K562 (cell line): ENCODE results near the gene ARFGAP1. TPM values are rescaled to one million over a fixed set of nuclear protein-coding genes. Genes with fewer than 3 reads are reported as not detected.

ENCODE experiments used
- ATAC-seq: fragments of 200-7000 bp; cut with Tn5 transposase; 3 replicates; pipeline ENCODE4 v1.9.1; 2020; ENCODE audit warnings: moderate library complexity
- BruUV-seq: library from RNA; stranded (reverse); fragments of 400-500 nt; replicated peaks from 2 replicates; lab custom pipeline; 2021; lab: Mats Ljungman, UMichigan
- CTCF ChIA-PET: fragments of 300-600 bp; formaldehyde crosslinking; extraction: SDS; loops from one replicate; lab custom pipeline; 2021; ENCODE audit warnings: low intra/inter-chr PET ratio; lab: Yijun Ruan, JAX
- POLR2A ChIA-PET: fragments of 300-600, 350-650 bp; sonication (Branson Sonifier 250); formaldehyde crosslinking; extraction: SDS; loops from one replicate; lab custom pipeline; 2021; ENCODE audit warnings: antibody characterized with exemption, inconsistent platforms; lab: Yijun Ruan, JAX
- DNase-seq, 4 experiments: peaks; one replicate each; pipeline versions ENCODE4 v3.0.0 to v3.0.0-alpha.2; 2011 to 2018; ENCODE audit warnings: low spot score in 3 of 4, mixed read lengths in 3 of 4; ENCODE audit errors: extremely low read depth in 1 of 4
- FAIRE-seq: peaks from 2 replicates; lab custom pipeline; 2011; peaks lifted over from hg19 to GRCh38; lab: Jason Lieb, UNC
- H2AFZ ChIP-seq: 2 replicates; pipeline ENCODE4 v1.6.0; 2011; ENCODE audit warnings: low read depth, low read length, control low read depth, inconsistent platforms
- H3K27ac ChIP-seq: fragments of 200-600 bp; 3 replicates; pipeline ENCODE4 v1.8.0; 2011; ENCODE audit warnings: low read depth, mild to moderate bottlenecking, control low read depth, inconsistent platforms, low read length, moderate library complexity, mixed read lengths; ENCODE audit errors: extremely low read depth
- H3K27me3 ChIP-seq, 2 experiments: fragments of 300-600 bp in 1 of 2; 2 replicates in 1 of 2; 3 replicates in 1 of 2; pipeline versions ENCODE4 v1.6.0 to v1.8.0; 2011; ENCODE audit warnings: inconsistent platforms in 2 of 2, low read length in 2 of 2, mild to moderate bottlenecking in 1 of 2, mixed read lengths in 1 of 2, moderate library complexity in 1 of 2; ENCODE audit not compliant: control insufficient read depth in 2 of 2, insufficient read depth in 2 of 2
- H3K36me3 ChIP-seq: fragments of 300-600 bp; 3 replicates; pipeline ENCODE4 v1.8.0; 2011; ENCODE audit warnings: mild to moderate bottlenecking, low read length, inconsistent platforms; ENCODE audit not compliant: control insufficient read depth, insufficient read depth
- H3K4me1 ChIP-seq, 2 experiments: fragments of 200-600 bp in 1 of 2; replicated peaks in 1 of 2; 2 replicates in 1 of 2; 3 replicates in 1 of 2; pipeline versions ENCODE4 v1.5.1 to v1.8.0; 2011; ENCODE audit warnings: inconsistent platforms in 2 of 2, low read length in 2 of 2, mild to moderate bottlenecking in 1 of 2, mixed read lengths in 1 of 2, moderate library complexity in 1 of 2; ENCODE audit not compliant: control insufficient read depth in 2 of 2, insufficient read depth in 2 of 2
- H3K4me2 ChIP-seq: 2 replicates; pipeline ENCODE4 v1.6.1; 2011; ENCODE audit warnings: low read length, control low read depth, inconsistent platforms, mixed read lengths; ENCODE audit not compliant: insufficient read depth
- H3K4me3 ChIP-seq: fragments of 200-600 bp; sonication (generic), shearing (Covaris generic); 2 replicates; pipeline ENCODE4 v1.5.1; 2016; ENCODE audit warnings: control low read depth, inconsistent platforms
- H3K79me2 ChIP-seq: fragments of 200-600 bp; 3 replicates; pipeline ENCODE4 v1.8.0; 2011; ENCODE audit warnings: low read length, inconsistent platforms; ENCODE audit not compliant: control insufficient read depth, insufficient read depth
- H3K9ac ChIP-seq, 2 experiments: 2 replicates each; pipeline versions ENCODE4 v1.6.0 to v1.6.1; 2011; ENCODE audit warnings: low read depth in 2 of 2, low read length in 2 of 2, control low read depth in 1 of 2, inconsistent platforms in 1 of 2, mild to moderate bottlenecking in 1 of 2, mixed read lengths in 1 of 2; ENCODE audit not compliant: insufficient read depth in 1 of 2
- H3K9me1 ChIP-seq: one replicate; pipeline ENCODE4 v1.6.0; 2011; ENCODE audit warnings: inconsistent platforms, mild to moderate bottlenecking, low read length, moderate library complexity; ENCODE audit not compliant: control insufficient read depth, insufficient read depth
- H3K9me3 ChIP-seq: replicated peaks from 2 replicates; pipeline ENCODE4 v1.5.1; 2011; ENCODE audit warnings: low read depth, low read length, inconsistent platforms; ENCODE audit not compliant: control insufficient read depth, insufficient read depth
- H4K20me1 ChIP-seq: replicated peaks from 2 replicates; pipeline ENCODE4 v1.6.1; 2011; ENCODE audit warnings: low read length, inconsistent platforms, mixed read lengths; ENCODE audit not compliant: control insufficient read depth, insufficient read depth
- ARID1B ChIP-seq: fragments of 450-650 bp; IDR thresholded peaks from 2 replicates; pipeline ENCODE4 v1.6.1; 2016; ENCODE audit warnings: antibody characterized with exemption, mild to moderate bottlenecking, inconsistent platforms
- ARID2 ChIP-seq: fragments of 450-650 bp; IDR thresholded peaks from 2 replicates; pipeline ENCODE4 v1.6.1; 2017; ENCODE audit warnings: antibody characterized with exemption, mild to moderate bottlenecking
- ARID3A ChIP-seq: IDR thresholded peaks from 2 replicates; pipeline ENCODE4 v1.6.1; 2012; ENCODE audit warnings: low read depth, low read length, improper control_type of control experiment, borderline replicate concordance
- CBX2 ChIP-seq: fragments of 200-600 bp; sonication (generic); IDR thresholded peaks from one replicate; pipeline ENCODE4 v1.6.1; 2012; ENCODE audit warnings: mild to moderate bottlenecking, low read length, inconsistent platforms; ENCODE audit not compliant: insufficient read depth, poor library complexity, severe bottlenecking
- ELF4 ChIP-seq: fragments of 450-650 bp; formaldehyde crosslinking; IDR thresholded peaks from 2 replicates; pipeline ENCODE4 v1.4.0; 2022; ENCODE audit warnings: missing genetic modification characterization
- GATAD2B ChIP-seq: fragments of 450-650 bp; IDR thresholded peaks from 2 replicates; pipeline ENCODE4 v1.6.1; 2017; ENCODE audit warnings: mild to moderate bottlenecking, borderline replicate concordance
- MTA3 ChIP-seq: fragments of 450-650 bp; formaldehyde crosslinking; IDR thresholded peaks from 2 replicates; pipeline ENCODE4 v1.6.1; 2017; ENCODE audit warnings: mild to moderate bottlenecking, borderline replicate concordance
- NUFIP1 ChIP-seq: fragments of 450-650 bp; IDR thresholded peaks from 2 replicates; pipeline ENCODE4 v1.6.1; 2018; ENCODE audit not compliant: partially characterized antibody
- RBM34 ChIP-seq: fragments of 200-400 bp; formaldehyde crosslinking; IDR thresholded peaks from 2 replicates; pipeline ENCODE4 v1.6.1; 2018; ENCODE audit warnings: low read length, borderline replicate concordance; ENCODE audit not compliant: insufficient read depth
- RFX7 ChIP-seq: fragments of 250-450 bp; sonication (Bioruptor Pico); IDR thresholded peaks from 2 replicates; pipeline ENCODE4 v1.5.1; 2021; ENCODE audit warnings: mild to moderate bottlenecking
- ZNF431 ChIP-seq: sonication (generic); formaldehyde crosslinking; IDR thresholded peaks from 2 replicates; pipeline ENCODE4 v1.8.0; 2022; ENCODE audit warnings: mild to moderate bottlenecking, missing genetic modification reagents
- ZNF592 ChIP-seq: fragments of 450-650 bp; IDR thresholded peaks from 2 replicates; pipeline ENCODE4 v1.6.1; 2017; ENCODE audit warnings: antibody characterized with exemption, mild to moderate bottlenecking
- WGBS: fragments of 100-300 bp; shearing (Covaris generic); methylation state at CpG from one replicate; pipeline ENCODE4 v1.1.6; 2016; ENCODE audit warnings: low coverage, mixed read lengths; ENCODE audit not compliant: insufficient coverage; ENCODE audit errors: missing lambda C conversion rate; 5-methylcytosine and 5-hydroxymethylcytosine counted together
- in situ Hi-C: fragments of 300-500 bp; cut with MboI; formaldehyde crosslinking; loops from 4 replicates; pipeline ENCODE4 v1.15.0; 2018; ENCODE audit warnings: inconsistent platforms, mixed read lengths
- intact Hi-C: fragments of 100-400 bp; cut with micrococcal nuclease; formaldehyde crosslinking; loops from 2 replicates; pipeline ENCODE4 v1.14.2; 2022
- polyA plus RNA-seq, 8 experiments: library from polyadenylated mRNA; depleted of rRNA in 4 of 8; stranded (reverse) in 5 of 8; unstranded in 3 of 8; fragments of >200 nt; fragmentation: Nextera tagmentation in 2 of 8; fragmentation: Illumina TruSeq in 1 of 8; extraction: Ambion mirVana in 2 of 8; extraction: Trizol in 1 of 8; gene quantifications; 2 replicates each; pipeline versions ENCODE4 v1.2.1 to v1.2.3, GENCODE V29; 2011 to 2014; ENCODE audit warnings: inconsistent platforms in 1 of 8, missing spikeins in 1 of 8
- total RNA-seq, 7 experiments: library from RNA; depleted of rRNA in 6 of 7; stranded (reverse); fragments of >200 nt in 6 of 7; fragmentation: Illumina TruSeq in 2 of 7; extraction: Trizol in 2 of 7; gene quantifications; 2 replicates each; pipeline versions ENCODE4 v1.2.1 to v1.2.3, GENCODE V29; 2011 to 2021; ENCODE audit warnings: low replicate concordance in 1 of 7

ARFGAP1 gene
- total and polyA plus RNA-seq, 9 of the 15 experiments (the other 6 are each of a cell fraction or from before 2014, with no cell fraction given): 0.53 to 102 (median 33.5) TPM

- no peak for TF ChIP-seq RBM34
Measured at GRCh38 chr20:63286781-63287696, 14.4 kb downstream of the ARFGAP1 start (continued).

GRCh38 chr20:63287697-63288580, 15.3 kb downstream of the ARFGAP1 start:
- in situ Hi-C loops: no loop called here
- Histone ChIP-seq H3K9ac (no peak overlapping the region), H3K36me3 (peaks cover 52% of the 10 kb centered on the region; the same call in 2 of the 3 replicates), H4K20me1 (peaks cover 25% of the 10 kb centered on the region), H3K27ac (no peak overlapping the region), H3K4me2 (no peak overlapping the region), H3K9me3 (no peaks in the 10 kb centered on the region), H3K9me1 (peaks cover 10% of the 10 kb centered on the region), H3K27me3 (no peaks in the 10 kb centered on the region), H3K4me3 (no peak overlapping the region), H3K79me2 (no peaks in the 10 kb centered on the region), H2AFZ (no peak overlapping the region), H3K4me1 (peaks cover 0 to 51% of the 10 kb centered on the region in 2 experiments; a peak in 2 of 5 replicates)
- no TSS peak for BruUV-seq
- no peak for DNase-seq
- ChIA-PET CTCF (no interaction called here), POLR2A (interaction anchor here (0.5 to 1.2 kb wide), 6 partner anchors 8 to 666 kb away, joined by 3 to 5 read pairs (median 4); no protein-coding TSS in a partner anchor)
- no peak for FAIRE-seq
- ATAC-seq: no peak
- 91% methylated on average over 32 of the region's 55 CpGs for WGBS
- intact Hi-C loops: no loop called here
- no peak for TF ChIP-seq MTA3
- TF ChIP-seq ARID2: no peak
- TF ChIP-seq ARID1B: no peak
- no peak for TF ChIP-seq ELF4 (CRISPR knock-in tag)
- no peak for TF ChIP-seq NUFIP1
- TF ChIP-seq ARID3A: no peak
- TF ChIP-seq ZNF592: no peak
- no peak for TF ChIP-seq CBX2
- no peak for TF ChIP-seq RFX7 (CRISPR knock-in tag)
- no peak for TF ChIP-seq GATAD2B
- TF ChIP-seq ZNF431 (CRISPR knock-in tag): no peak
